Lung (tissue), 12 donors: ENCODE results near the gene DBN1. TPM values are rescaled to one million over a fixed set of nuclear protein-coding genes. Genes with fewer than 3 reads are reported as not detected.

Experiments used
- ATAC-seq: fragments of 200-7000 bp; cut with Tn5 transposase; one replicate; pipeline ENCODE4 v1.9.1; 2020; ENCODE audit warnings: moderate number of reproducible peaks; ENCODE audit not compliant: insufficient read depth, low FRiP score
- DNase-seq, 3 donors: peaks; one replicate each; pipeline ENCODE4 v3.0.0-alpha.2; 2013 to 2017
- H3K27ac ChIP-seq, 2 donors: one replicate each; pipeline ENCODE4 v1.5.1; 2013; ENCODE audit warnings: mild to moderate bottlenecking in 2 of 2, moderate library complexity in 2 of 2, control low read depth in 1 of 2, inconsistent platforms in 1 of 2, low read depth in 1 of 2, low read length in 1 of 2
- H3K27me3 ChIP-seq, 3 donors: one replicate each; pipeline ENCODE4 v1.5.1; 2013; ENCODE audit warnings: low read length in 2 of 3; ENCODE audit not compliant: control insufficient read depth in 3 of 3, insufficient read depth in 3 of 3
- H3K36me3 ChIP-seq, 4 donors: one replicate each; pipeline ENCODE4 v1.5.1; 2013; ENCODE audit warnings: low read length in 4 of 4, mild to moderate bottlenecking in 1 of 4, moderate library complexity in 1 of 4; ENCODE audit not compliant: control insufficient read depth in 4 of 4, insufficient read depth in 4 of 4
- H3K4me1 ChIP-seq, 5 donors: one replicate each; pipeline ENCODE4 v1.5.1; 2013; ENCODE audit warnings: low read length in 5 of 5, mild to moderate bottlenecking in 2 of 5, moderate library complexity in 1 of 5; ENCODE audit not compliant: control insufficient read depth in 5 of 5, insufficient read depth in 5 of 5
- H3K4me3 ChIP-seq: one replicate; pipeline ENCODE4 v1.5.1; 2013; ENCODE audit warnings: mild to moderate bottlenecking, control low read depth, moderate library complexity
- H3K9ac ChIP-seq, 2 donors: one replicate each; pipeline ENCODE4 v1.5.1; 2013; ENCODE audit warnings: low read length in 2 of 2, control low read depth in 1 of 2; ENCODE audit not compliant: insufficient read depth in 1 of 2
- H3K9me3 ChIP-seq, 4 donors: one replicate each; pipeline ENCODE4 v1.5.1; 2013; ENCODE audit warnings: low read length in 3 of 4, mild to moderate bottlenecking in 1 of 4, moderate library complexity in 1 of 4; ENCODE audit not compliant: control insufficient read depth in 4 of 4, insufficient read depth in 3 of 4
- CTCF ChIP-seq: IDR thresholded peaks from 2 replicates; pipeline ENCODE4 v1.5.1; 2012; ENCODE audit warnings: mild to moderate bottlenecking; ENCODE audit errors: control extremely low read depth, extremely low read depth
- WGBS, 2 donors: extraction: QIAGEN DNeasy Blood & Tissue Kit; methylation state at CpG; one replicate each; pipeline ENCODE4 v1.1.7; 2013; 5-methylcytosine and 5-hydroxymethylcytosine counted together
- polyA plus RNA-seq, 2 donors: library from polyadenylated mRNA; stranded (reverse); fragments of 200-250 nt; gene quantifications; one replicate each; pipeline ENCODE4 v1.2.1, GENCODE V29; 2013
- total RNA-seq, 2 donors: library from RNA; depleted of rRNA in 1 of 2; stranded (reverse); fragments of >200 nt in 1 of 2; gene quantifications; one replicate each; pipeline ENCODE4 v1.2.1, GENCODE V29; 2014 to 2021
- donor health status: control.
- donor health status: control.
- donor health status: Bipolar disorder and iron deficiency.
- donor health status: healthy.
- donor health status: DM: yes; HTN: yes; CAD: no.

Gene DBN1
- total and polyA plus RNA-seq, 4 donors = 18.7 to 38.3 (median 30.3) TPM

GRCh38 chr5:177501874-177502678 lies 28.6 kb upstream of the DBN1 start:
- no peak overlapping the region for H3K4me3 ChIP-seq
- H3K9ac ChIP-seq = no peak overlapping the region
- peaks cover 0 to 6% (median 0%) of the 10 kb centered on the region in 4 donors for H3K36me3 ChIP-seq
- H3K27me3 ChIP-seq = no peaks in the 10 kb centered on the region
- H3K27ac ChIP-seq = no peak overlapping the region
- no peaks in the 10 kb centered on the region for H3K9me3 ChIP-seq
- H3K4me1 ChIP-seq = peaks cover 0 to 19% (median 4%) of the 10 kb centered on the region in 5 donors
- ATAC-seq = no peak
- DNase-seq = no peak
- no peak for TF ChIP-seq CTCF
- WGBS, 2 donors = 61 to 68% methylated on average over 9 of the region's 9 CpGs

- Histone ChIP-seq H3K27ac (no peak overlapping the region), H3K9ac (peak overlapping the region in 1 of 2 donors; percentile 15), H3K4me1 (peaks cover 0 to 26% (median 7%) of the 10 kb centered on the region in 5 donors), H3K4me3 (no peak overlapping the region), H3K36me3 (peaks cover 0 to 6% (median 0%) of the 10 kb centered on the region in 4 donors), H3K9me3 (no peaks in the 10 kb centered on the region), H3K27me3 (no peaks in the 10 kb centered on the region)
- TF ChIP-seq CTCF = peak; percentile 80
- WGBS, 2 donors = 19 to 21% methylated on average over 10 of the region's 10 CpGs
- ATAC-seq (no peak), DNase-seq (peak; percentile 90 to 92 (median 91))
Measured at GRCh38 chr5:177500685-177501522, 27.5 kb upstream of the DBN1 start.

GRCh38 chr5:177499842-177500241 lies 26.4 kb upstream of the DBN1 start:
- WGBS, 2 donors = 72 to 87% methylated on average over 6 of the region's 6 CpGs
- no peak for TF ChIP-seq CTCF
- no peak overlapping the region for H3K4me3 ChIP-seq
- H3K36me3 ChIP-seq = peaks cover 0 to 3% (median 0%) of the 10 kb centered on the region in 4 donors
- no peak for ATAC-seq
- no peak overlapping the region for H3K27ac ChIP-seq
- H3K9ac ChIP-seq = no peak overlapping the region
- no peaks in the 10 kb centered on the region for H3K27me3 ChIP-seq
- peaks cover 6 to 36% (median 14%) of the 10 kb centered on the region in 5 donors for H3K4me1 ChIP-seq
- no peak for DNase-seq
- no peaks in the 10 kb centered on the region for H3K9me3 ChIP-seq
